Retinal pigment epithelial cell (primary cell): Measurements from ENCODE around the gene SYNGR3.
"Not testable (repeated sequence)": the region's sequence is repeated elsewhere in the genome, so short reads cannot be mapped to it uniquely, and the experiment has no call there.

ENCODE experiments used
- DNase-seq: peaks from one replicate; pipeline ENCODE4 v3.0.0-alpha.2; 2010; ENCODE audit warnings: low read depth
- H3K4me3 ChIP-seq: 2 replicates; pipeline ENCODE4 v1.5.1; 2011; ENCODE audit warnings: mild to moderate bottlenecking, low read length, control low read depth, moderate library complexity
- CTCF ChIP-seq: conservative IDR thresholded peaks from 2 replicates; pipeline ENCODE4 v1.5.1; 2011; ENCODE audit warnings: low read depth, low read length, control low read depth, inconsistent platforms

The SYNGR3 gene

DNA sequence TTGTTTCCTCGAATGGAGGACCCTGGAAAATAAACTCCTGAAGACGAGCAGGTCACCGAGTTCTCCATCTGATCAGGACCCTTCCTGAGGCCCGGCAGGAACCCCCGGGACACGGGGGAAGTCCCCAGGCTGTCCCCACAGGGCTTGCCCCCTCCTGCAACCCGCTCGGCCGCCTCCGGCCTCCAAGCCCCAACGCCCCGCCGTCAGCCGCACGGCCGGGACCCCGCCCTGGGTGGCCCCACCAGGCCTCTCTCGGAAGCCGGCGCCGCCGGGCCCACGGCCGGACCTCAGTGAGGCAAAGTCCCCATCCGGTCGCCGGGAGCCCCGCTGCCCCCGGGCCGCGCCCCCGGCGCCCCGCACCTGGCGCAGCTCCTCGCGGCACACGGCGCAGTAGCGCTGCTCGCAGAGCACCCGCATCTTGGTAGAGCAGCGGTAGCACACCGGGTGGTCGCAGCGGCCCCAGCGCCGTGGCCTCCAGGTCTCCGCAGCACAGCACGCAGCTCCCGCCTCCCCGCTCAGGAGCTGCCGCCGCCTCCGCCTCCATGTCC is 19.5 kb downstream of the SYNGR3 start:
- peak overlapping the region; percentile 76 for H3K4me3 ChIP-seq
- DNase-seq = no peak
- no peak for TF ChIP-seq CTCF

- TF ChIP-seq CTCF = no peak
- DNase-seq = no peak
- peak within 1 kb of the TSS; percentile 76 for H3K4me3 ChIP-seq
These were observed 20.2 kb downstream of the SYNGR3 start, which contains the start of gene ZNF598 for GRCh38 chr16:2009791-2010510. Gene ZNF598 (minus strand): TSS chr16:2009821.

DNA sequence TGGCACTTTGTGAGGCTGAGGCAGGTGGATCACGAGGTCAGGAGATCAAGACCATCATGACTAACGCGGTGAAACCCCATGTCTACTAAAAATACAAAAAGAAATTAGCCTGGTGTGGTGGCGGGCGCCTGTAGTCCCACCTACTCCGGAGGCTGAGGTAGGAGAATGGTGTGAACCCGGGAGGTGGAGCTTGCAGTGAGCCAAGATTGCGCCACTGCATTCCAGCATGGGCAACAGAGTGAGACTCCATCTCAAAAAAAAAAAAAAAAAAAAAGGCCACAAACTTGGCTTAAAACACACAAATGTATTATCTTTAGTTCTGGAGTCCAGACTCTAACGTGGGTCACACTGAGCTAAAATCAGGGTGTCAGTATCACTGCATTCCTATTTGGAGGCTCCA is 22.0 kb downstream of the SYNGR3 start:
- DNase-seq, H3K4me3 ChIP-seq: not testable (repeated sequence)

GRCh38 chr16:2013527-2013926 is 23.8 kb downstream of the SYNGR3 start:
- TF ChIP-seq CTCF = no peak
- DNase-seq = no peak
- H3K4me3 ChIP-seq = no peak overlapping the region

DNA sequence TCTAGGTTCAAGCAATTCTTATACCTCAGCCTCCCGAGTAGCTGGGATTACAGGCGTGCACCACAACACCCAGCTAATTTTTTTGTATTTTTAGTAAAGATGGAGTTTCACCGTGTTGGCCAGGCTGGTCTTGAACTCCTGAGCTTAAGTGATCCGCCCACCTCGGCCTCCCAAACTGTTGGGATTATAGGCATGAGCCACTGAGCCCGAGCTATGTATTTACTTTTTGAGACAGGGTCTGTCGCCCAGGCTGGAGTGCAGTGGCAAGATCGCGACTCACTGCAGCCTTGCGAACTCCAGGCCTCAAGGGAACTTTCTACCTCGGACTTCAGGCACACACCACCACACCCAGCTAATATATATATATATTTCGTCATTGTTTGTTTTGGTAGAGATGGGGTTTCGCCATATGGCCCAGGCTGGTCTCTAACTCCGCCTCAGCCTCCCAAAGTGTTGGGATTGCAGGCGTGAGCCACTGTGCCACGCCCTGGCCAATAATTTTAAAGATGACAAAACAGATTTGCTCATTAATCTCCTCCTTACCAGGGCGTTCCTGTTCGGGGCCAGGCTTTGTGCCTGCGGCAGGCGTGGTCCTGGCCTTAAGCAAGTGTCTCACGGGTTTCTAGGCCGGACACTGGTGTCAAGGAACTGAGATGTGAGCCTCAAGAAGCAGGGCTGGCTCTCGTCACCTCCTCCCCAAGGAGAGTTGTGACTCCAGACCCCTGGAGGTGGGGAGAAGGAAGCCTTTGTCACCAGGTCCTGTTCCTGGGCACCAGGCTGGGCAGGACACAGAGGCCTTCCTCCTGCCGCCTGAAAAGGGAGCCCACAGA is 25.6 kb downstream of the SYNGR3 start:
- no peak for DNase-seq
- no peak overlapping the region for H3K4me3 ChIP-seq
- TF ChIP-seq CTCF = no peak

- no peak for DNase-seq
- H3K4me3 ChIP-seq = no peak overlapping the region
- TF ChIP-seq CTCF = no peak
These were observed 26.1 kb downstream of the SYNGR3 start for GRCh38 chr16:2015947-2016208.

DNA sequence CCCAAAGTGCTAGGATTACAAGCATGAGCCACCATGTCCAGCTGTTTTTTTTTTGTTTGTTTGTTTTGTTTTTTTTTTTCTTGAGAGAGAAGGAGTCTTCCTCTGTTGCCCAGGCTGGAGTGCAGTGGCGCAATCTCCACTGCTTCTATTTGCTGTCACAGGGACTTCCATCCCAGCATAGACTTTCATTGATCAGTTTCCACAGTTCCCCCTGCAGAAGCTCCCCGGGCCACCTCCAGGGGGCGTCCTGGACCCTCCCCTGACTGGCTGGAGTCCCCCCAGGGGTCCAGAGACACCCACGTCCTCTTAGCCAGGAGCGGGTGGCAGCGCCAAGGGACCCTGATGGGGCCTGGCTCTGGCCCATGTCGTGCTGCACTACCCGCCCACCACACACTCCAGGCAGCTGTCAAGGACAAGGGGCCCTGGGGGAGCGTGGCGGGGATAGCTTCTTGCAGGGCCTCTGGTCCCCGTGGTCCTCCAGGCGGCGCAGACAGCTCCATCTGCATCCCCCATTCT is 26.7 kb downstream of the SYNGR3 start:
- peak; percentile 59 for TF ChIP-seq CTCF
- no peak for DNase-seq
- H3K4me3 ChIP-seq = no peak overlapping the region
